Neutrophil (primary cell): ENCODE results near the gene BBOX1.

Experiments
- H3K27ac ChIP-seq: fragments of 200-600 bp; sonication (generic); 2 replicates; pipeline ENCODE4 v1.5.1; 2016; ENCODE audit warnings: mild to moderate bottlenecking, moderate library complexity
- H3K27me3 ChIP-seq: fragments of 200-600 bp; sonication (generic); 2 replicates; pipeline ENCODE4 v1.6.0; 2016; ENCODE audit warnings: mild to moderate bottlenecking
- H3K36me3 ChIP-seq: fragments of 200-600 bp; sonication (generic); 2 replicates; pipeline ENCODE4 v1.5.1; 2017
- H3K4me1 ChIP-seq, 2 experiments: fragments of 200-600 bp in 1 of 2; sonication (generic) in 1 of 2; 1 replicate in 1 of 2; 2 replicates in 1 of 2; pipeline versions ENCODE4 v1.5.1 to v1.6.1; 2013 to 2016; ENCODE audit warnings: low read depth in 1 of 2, low read length in 1 of 2, mild to moderate bottlenecking in 1 of 2, moderate library complexity in 1 of 2; ENCODE audit not compliant: control insufficient read depth in 1 of 2, insufficient read depth in 1 of 2
- H3K4me3 ChIP-seq, 2 experiments: fragments of 200-600 bp in 1 of 2; sonication (generic) in 1 of 2; 1 replicate in 1 of 2; 2 replicates in 1 of 2; pipeline ENCODE4 v1.5.1; 2013 to 2016; ENCODE audit warnings: low read depth in 1 of 2, low read length in 1 of 2, mild to moderate bottlenecking in 1 of 2, moderate library complexity in 1 of 2
- H3K9me3 ChIP-seq: fragments of 200-600 bp; sonication (generic); 2 replicates; pipeline ENCODE4 v1.5.1; 2016
- CTCF ChIP-seq: fragments of 200-600 bp; sonication (generic); IDR thresholded peaks from 2 replicates; pipeline ENCODE4 v1.5.1; 2016; ENCODE audit warnings: antibody characterized with exemption

The BBOX1 gene, protein sequence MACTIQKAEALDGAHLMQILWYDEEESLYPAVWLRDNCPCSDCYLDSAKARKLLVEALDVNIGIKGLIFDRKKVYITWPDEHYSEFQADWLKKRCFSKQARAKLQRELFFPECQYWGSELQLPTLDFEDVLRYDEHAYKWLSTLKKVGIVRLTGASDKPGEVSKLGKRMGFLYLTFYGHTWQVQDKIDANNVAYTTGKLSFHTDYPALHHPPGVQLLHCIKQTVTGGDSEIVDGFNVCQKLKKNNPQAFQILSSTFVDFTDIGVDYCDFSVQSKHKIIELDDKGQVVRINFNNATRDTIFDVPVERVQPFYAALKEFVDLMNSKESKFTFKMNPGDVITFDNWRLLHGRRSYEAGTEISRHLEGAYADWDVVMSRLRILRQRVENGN

GRCh38 chr11:27040302-27041115 lies at the start of gene BBOX1:
Gene BBOX1, plus strand, starts transcription at chr11:27040815. Its CDS starts 14,616 bp downstream, at chr11:27055431.
- no peak within 1 kb of the TSS for H3K4me3 ChIP-seq
- TF ChIP-seq CTCF = no peak
- H3K36me3 ChIP-seq = no peaks in the 10 kb centered on the region
- H3K4me1 ChIP-seq = no peaks in the 10 kb centered on the region
- no peaks in the 10 kb centered on the region for H3K27me3 ChIP-seq
- H3K27ac ChIP-seq = no peak within 1 kb of the TSS
- no peaks in the 10 kb centered on the region for H3K9me3 ChIP-seq

- Histone ChIP-seq H3K4me3 (no peak overlapping the region), H3K4me1 (no peaks in the 10 kb centered on the region), H3K9me3 (no peaks in the 10 kb centered on the region), H3K27ac (no peak overlapping the region), H3K36me3 (no peaks in the 10 kb centered on the region), H3K27me3 (no peaks in the 10 kb centered on the region)
- TF ChIP-seq CTCF = no peak
These were observed 48.5 kb upstream of the BBOX1 start for GRCh38 chr11:26992031-26992541.

DNA sequence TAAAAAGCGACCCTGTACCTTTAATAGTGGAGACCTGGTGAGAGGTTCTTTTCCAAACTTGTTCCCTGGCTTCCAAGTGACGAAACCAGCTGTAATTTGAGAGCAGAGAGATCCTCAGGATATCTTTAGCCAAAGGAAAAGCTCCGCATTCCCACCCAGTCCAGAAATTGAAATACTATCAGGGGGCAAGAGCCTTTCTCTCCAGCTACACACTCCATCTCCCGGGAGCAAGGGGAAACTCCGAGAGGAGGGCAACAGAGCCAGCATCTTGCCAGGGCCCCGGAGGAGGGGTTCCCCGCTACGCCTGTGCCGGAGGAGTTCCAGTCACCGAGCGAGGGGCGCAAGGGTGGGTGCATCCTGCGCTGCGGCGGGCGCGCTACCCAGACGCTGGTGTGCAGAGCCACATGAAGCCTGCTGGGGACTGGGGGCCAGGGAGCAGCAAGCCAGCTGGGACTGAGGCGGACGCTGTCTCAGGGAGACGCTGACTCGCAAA lies 46.6 kb upstream of the BBOX1 start, which contains the start of gene FIBIN:
FIBIN (plus strand) TSS at position 148 of the 493 bp plus-strand sequence. CDS start 415 bp downstream, outside the sequence.
- Histone ChIP-seq H3K4me1 (no peaks in the 10 kb centered on the region), H3K4me3 (no peak within 1 kb of the TSS), H3K36me3 (no peaks in the 10 kb centered on the region), H3K9me3 (no peaks in the 10 kb centered on the region), H3K27ac (no peak within 1 kb of the TSS), H3K27me3 (no peaks in the 10 kb centered on the region)
- TF ChIP-seq CTCF = no peak

DNA sequence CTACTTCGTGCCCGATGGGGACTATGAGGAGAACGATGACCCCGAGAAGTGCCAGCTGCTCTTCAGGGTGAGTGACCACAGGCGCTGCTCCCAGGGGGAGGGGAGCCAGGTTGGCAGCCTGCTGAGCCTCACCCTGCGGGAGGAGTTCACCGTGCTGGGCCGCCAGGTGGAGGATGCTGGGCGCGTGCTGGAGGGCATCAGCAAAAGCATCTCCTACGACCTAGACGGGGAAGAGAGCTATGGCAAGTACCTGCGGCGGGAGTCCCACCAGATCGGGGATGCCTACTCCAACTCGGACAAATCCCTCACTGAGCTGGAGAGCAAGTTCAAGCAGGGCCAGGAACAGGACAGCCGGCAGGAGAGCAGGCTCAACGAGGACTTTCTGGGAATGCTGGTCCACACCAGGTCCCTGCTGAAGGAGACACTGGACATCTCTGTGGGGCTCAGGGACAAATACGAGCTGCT lies 46.0 kb upstream of the BBOX1 start:
- Histone ChIP-seq H3K27ac (no peak overlapping the region), H3K4me1 (no peaks in the 10 kb centered on the region), H3K9me3 (no peaks in the 10 kb centered on the region), H3K36me3 (no peaks in the 10 kb centered on the region), H3K4me3 (no peak overlapping the region), H3K27me3 (no peaks in the 10 kb centered on the region)
- no peak for TF ChIP-seq CTCF

DNA sequence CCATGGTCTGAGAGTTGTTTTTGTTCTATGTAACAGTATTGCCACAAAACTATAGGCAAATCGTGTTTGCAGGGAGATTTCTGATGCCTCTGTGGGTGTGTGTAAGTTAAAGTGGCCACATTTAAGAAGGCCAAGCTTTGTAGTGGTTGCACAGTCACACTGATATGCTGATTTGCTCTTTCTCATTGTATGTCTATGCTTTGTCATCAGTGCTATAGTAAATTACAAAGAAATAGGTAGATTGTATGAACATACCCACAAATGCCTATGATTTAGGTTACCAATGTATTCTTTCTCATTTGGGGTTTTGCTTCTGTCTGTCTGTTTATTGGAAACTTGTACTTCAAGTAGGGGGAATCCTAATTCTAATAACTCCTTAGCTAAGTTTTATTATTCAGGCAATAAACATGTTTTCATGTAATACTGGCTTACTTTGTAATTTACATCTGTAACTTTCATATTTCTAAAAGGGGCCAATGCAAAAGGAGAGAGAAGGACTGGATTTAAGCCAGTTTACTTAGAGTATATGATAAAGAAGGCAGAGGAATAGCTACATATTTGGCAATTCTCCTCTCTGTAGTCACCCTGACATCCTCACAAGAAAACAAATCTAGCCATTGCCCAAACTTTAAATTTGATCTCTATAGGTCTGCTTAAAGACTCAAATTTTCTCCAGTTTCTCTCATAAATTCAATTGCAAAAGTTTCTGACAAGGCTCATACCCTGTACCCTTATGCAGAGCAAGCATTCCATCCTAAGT lies 44.7 kb upstream of the BBOX1 start:
- no peak overlapping the region for H3K27ac ChIP-seq
- no peaks in the 10 kb centered on the region for H3K4me1 ChIP-seq
- no peaks in the 10 kb centered on the region for H3K27me3 ChIP-seq
- no peaks in the 10 kb centered on the region for H3K36me3 ChIP-seq
- no peak for TF ChIP-seq CTCF
- H3K9me3 ChIP-seq = no peaks in the 10 kb centered on the region
- H3K4me3 ChIP-seq = no peak overlapping the region
